SK-N-MC (cell line): ENCODE data around the gene MR1.

Source experiments
- DNase-seq: peaks from one replicate; pipeline ENCODE4 v3.0.0-alpha.2; 2011; ENCODE audit warnings: low read depth, low spot score
- H3K27ac ChIP-seq: fragments of 200-600 bp; sonication (generic); 2 replicates; pipeline ENCODE4 v1.5.1; 2016; ENCODE audit warnings: mixed run types
- H3K36me3 ChIP-seq: fragments of 200-600 bp; sonication (generic); 2 replicates; pipeline ENCODE4 v1.6.1; 2017; ENCODE audit warnings: antibody characterized with exemption, low read length, mixed read lengths; ENCODE audit not compliant: insufficient read depth
- H3K4me3 ChIP-seq: fragments of 200-600 bp; sonication (generic); 2 replicates; pipeline ENCODE4 v1.5.1; 2016
- H3K9ac ChIP-seq: fragments of 200-600 bp; sonication (generic); 2 replicates; pipeline ENCODE4 v1.8.0; 2017; ENCODE audit warnings: mixed run types, mixed read lengths; ENCODE audit not compliant: insufficient read length
- H3K9me3 ChIP-seq: fragments of 200-600 bp; sonication (generic); 2 replicates; pipeline ENCODE4 v1.6.1; 2017; ENCODE audit warnings: low read depth, mild to moderate bottlenecking, antibody characterized with exemption, low read length, moderate library complexity, mixed read lengths
- EZH2 ChIP-seq: fragments of 200-600 bp; sonication (generic); IDR thresholded peaks from one replicate; pipeline ENCODE4 v1.6.1; 2017; ENCODE audit warnings: antibody characterized with exemption
- FOXP2 ChIP-seq: optimal IDR thresholded peaks from 2 replicates; pipeline ENCODE3; 2011; ENCODE audit warnings: mild to moderate bottlenecking, moderate library complexity; ENCODE audit not compliant: insufficient read depth; ENCODE audit errors: extremely low read length, control extremely low read depth
- POLR2AphosphoS5 ChIP-seq: IDR thresholded peaks from 2 replicates; pipeline ENCODE4 v1.6.1; 2012; ENCODE audit warnings: mild to moderate bottlenecking, low read depth, low read length, borderline replicate concordance

MR1 gene

GRCh38 chr1:181103399-181103798, 69.6 kb downstream of the MR1 start:
- DNase-seq = no peak
- Histone ChIP-seq H3K27ac (peak overlapping the region; percentile 49), H3K4me3 (no peak overlapping the region), H3K9me3 (no peaks in the 10 kb centered on the region), H3K9ac (no peak overlapping the region), H3K36me3 (no peaks in the 10 kb centered on the region)
- TF ChIP-seq EZH2 (no peak), POLR2AphosphoS5 (no peak), FOXP2 (no peak)

- Histone ChIP-seq H3K4me3 (peak overlapping the region; percentile 77), H3K9me3 (no peaks in the 10 kb centered on the region), H3K36me3 (no peaks in the 10 kb centered on the region), H3K9ac (peak overlapping the region; percentile 75), H3K27ac (peak overlapping the region; percentile 8)
- no peak for DNase-seq
- TF ChIP-seq EZH2 (no peak), FOXP2 (no peak), POLR2AphosphoS5 (no peak)
These were observed 70.4 kb downstream of the MR1 start for GRCh38 chr1:181104042-181104789.

DNA sequence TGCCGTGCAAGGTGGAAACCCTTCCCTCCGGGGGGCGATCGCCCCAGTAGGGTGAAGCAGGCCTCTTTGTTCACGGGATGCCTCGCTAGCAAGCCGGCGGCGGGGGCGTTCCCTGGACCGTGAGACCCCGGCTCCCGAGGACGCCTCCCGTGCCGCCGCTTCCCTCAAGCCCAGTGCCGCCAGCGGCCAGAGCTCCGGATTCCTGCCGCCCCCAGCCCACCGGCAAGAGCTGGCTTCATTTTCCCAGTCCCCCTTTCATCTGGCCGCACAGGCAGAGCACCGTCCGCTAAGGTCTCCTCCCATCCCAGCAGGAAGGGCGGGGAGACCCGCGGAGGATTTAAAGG, 71.0 kb downstream of the MR1 start:
- no peak for TF ChIP-seq EZH2
- no peak for TF ChIP-seq FOXP2
- no peak; the same call in 1 of the 2 replicates for TF ChIP-seq POLR2AphosphoS5
- no peaks in the 10 kb centered on the region for H3K36me3 ChIP-seq
- peak overlapping the region; percentile 75 for H3K9ac ChIP-seq
- peak overlapping the region; percentile 8 for H3K27ac ChIP-seq
- DNase-seq = no peak
- H3K9me3 ChIP-seq = no peaks in the 10 kb centered on the region
- peak overlapping the region; percentile 77 for H3K4me3 ChIP-seq

DNA sequence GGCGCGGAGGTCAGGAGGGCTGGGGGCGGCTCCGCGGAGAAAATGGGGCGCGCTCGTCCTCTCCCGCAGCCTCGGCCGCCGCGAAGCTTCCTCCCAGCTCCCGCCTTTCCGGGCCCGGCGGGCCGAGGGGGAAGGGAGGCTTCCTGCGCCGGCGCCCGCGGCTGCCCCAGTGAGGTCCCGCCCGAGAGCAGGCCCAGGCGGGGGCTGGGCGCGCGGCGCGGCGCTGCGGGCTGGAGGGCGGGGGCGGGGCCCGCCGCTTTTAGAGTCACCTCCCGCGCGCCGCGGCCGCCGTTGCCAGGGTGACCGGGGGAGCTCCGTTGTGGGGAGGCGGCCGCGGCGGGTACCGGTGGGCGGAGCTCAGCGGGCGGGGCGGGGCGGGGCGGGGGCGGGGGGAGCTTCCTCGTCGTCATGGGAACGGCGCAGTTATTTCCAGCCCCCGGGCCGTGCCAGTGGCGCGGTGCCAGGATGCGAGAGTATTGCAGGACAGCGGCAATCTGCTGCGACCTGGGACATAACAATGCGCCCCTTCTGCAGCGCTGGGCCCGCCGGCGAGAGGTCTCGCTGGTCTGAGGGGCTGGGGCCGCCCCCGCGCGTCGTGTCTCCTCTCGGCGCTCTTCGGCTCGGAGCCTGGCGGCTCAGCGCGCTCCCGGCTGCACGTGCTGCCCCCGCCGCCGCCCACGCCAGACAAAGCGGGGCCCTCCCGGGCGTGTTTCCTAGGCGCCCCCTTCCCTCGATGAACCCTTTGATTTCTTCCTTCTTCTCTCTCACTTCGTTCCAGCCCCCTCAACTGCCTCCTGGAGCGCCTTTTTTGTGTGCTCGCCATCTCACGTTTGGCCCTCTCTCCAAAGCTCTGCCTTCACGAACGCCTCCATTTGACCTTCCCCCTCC, 71.6 kb downstream of the MR1 start:
- peak overlapping the region; percentile 77 for H3K4me3 ChIP-seq
- TF ChIP-seq FOXP2 = no peak
- TF ChIP-seq EZH2 = no peak
- TF ChIP-seq POLR2AphosphoS5 = peak; percentile 49; the same call in 1 of the 2 replicates
- peak overlapping the region; percentile 75 for H3K9ac ChIP-seq
- H3K27ac ChIP-seq = peak overlapping the region; percentile 8
- no peaks in the 10 kb centered on the region for H3K36me3 ChIP-seq
- no peaks in the 10 kb centered on the region for H3K9me3 ChIP-seq
- DNase-seq = no peak

GRCh38 chr1:181106022-181106312, 72.2 kb downstream of the MR1 start:
- Histone ChIP-seq H3K9me3 (no peaks in the 10 kb centered on the region), H3K4me3 (peak overlapping the region; percentile 75), H3K27ac (no peak overlapping the region), H3K9ac (no peak overlapping the region), H3K36me3 (no peaks in the 10 kb centered on the region)
- DNase-seq = no peak
- no peak for TF ChIP-seq EZH2
- TF ChIP-seq FOXP2 = no peak
- no peak for TF ChIP-seq POLR2AphosphoS5

DNA sequence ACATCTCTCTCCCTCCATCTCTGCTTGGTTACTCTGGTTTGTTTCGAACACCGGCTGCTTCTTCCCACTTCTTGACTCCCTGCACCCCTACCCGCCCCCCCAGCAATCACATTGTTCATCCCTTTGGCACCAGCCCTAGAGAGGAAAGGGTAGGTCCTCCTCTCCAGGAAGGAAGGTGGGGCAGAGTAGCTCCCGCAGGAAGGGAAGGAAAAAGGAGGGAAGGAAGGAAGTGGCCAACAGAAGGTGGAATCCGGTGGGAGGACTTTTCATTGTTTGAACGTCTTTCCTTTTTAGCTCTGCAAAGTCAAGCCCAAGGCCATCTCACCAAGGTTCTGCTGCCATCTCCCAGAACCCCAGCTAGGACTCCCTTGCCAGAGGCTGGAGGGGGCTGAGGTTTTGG, 72.7 kb downstream of the MR1 start:
- Histone ChIP-seq H3K36me3 (no peaks in the 10 kb centered on the region), H3K9me3 (no peaks in the 10 kb centered on the region), H3K27ac (no peak overlapping the region), H3K4me3 (no peak overlapping the region), H3K9ac (no peak overlapping the region)
- no peak for DNase-seq
- TF ChIP-seq EZH2 (no peak), POLR2AphosphoS5 (no peak), FOXP2 (no peak)

GRCh38 chr1:181107711-181108110, 73.9 kb downstream of the MR1 start:
- H3K4me3 ChIP-seq = no peak overlapping the region
- TF ChIP-seq POLR2AphosphoS5 = no peak
- H3K27ac ChIP-seq = no peak overlapping the region
- no peaks in the 10 kb centered on the region for H3K36me3 ChIP-seq
- DNase-seq = no peak
- no peaks in the 10 kb centered on the region for H3K9me3 ChIP-seq
- H3K9ac ChIP-seq = no peak overlapping the region

GRCh38 chr1:181108304-181108867, 74.6 kb downstream of the MR1 start:
- H3K9ac ChIP-seq = no peak overlapping the region
- H3K27ac ChIP-seq = no peak overlapping the region
- TF ChIP-seq FOXP2 (no peak), POLR2AphosphoS5 (no peak), EZH2 (no peak)
- no peaks in the 10 kb centered on the region for H3K36me3 ChIP-seq
- H3K4me3 ChIP-seq = no peak overlapping the region
- no peaks in the 10 kb centered on the region for H3K9me3 ChIP-seq
- DNase-seq = no peak
